ENCODE measurements around the gene DCLK2.
"Not testable (repeated sequence)": the region's sequence is repeated elsewhere in the genome, so short reads cannot be mapped to it uniquely, and the experiment has no call there.

GRCh38 chr4:150197256-150197655 lies 119.0 kb downstream of the DCLK2 start:
- TF ChIP-seq EGR1 (IDR thresholded peaks at IDR 0.05; ENCODE audit: low read depth); POLR2A (IDR thresholded peaks at IDR 0.05; ENCODE audit: borderline replicate concordance, extremely low read depth, insufficient read depth, insufficient read length); MAX (IDR thresholded peaks at IDR 0.05); CTCF (IDR thresholded peaks at IDR 0.05 in 2 of 3, conservative IDR thresholded peaks at IDR 0.05 in 1 of 3; ENCODE audit: borderline replicate concordance in 1 of 3, insufficient read depth in 1 of 3, low read depth in 2 of 3, low read length in 2 of 3); ZBTB33 (IDR thresholded peaks at IDR 0.05; ENCODE audit: extremely low read depth, insufficient replicate concordance, low read length); EZH2 (IDR thresholded peaks at IDR 0.05); TCF7L2 (IDR thresholded peaks at IDR 0.05; ENCODE audit: borderline replicate concordance, extremely low read depth, insufficient read depth, insufficient read length); ZFX (IDR thresholded peaks at IDR 0.05); YY1 (IDR thresholded peaks at IDR 0.05; ENCODE audit: extremely low read depth, insufficient replicate concordance, low read depth, low read length); CEBPB (IDR thresholded peaks at IDR 0.05; ENCODE audit: low read depth); ZNF274 (IDR thresholded peaks at IDR 0.05; ENCODE audit: low read depth, low read length); EZH2phosphoT487 (IDR thresholded peaks at IDR 0.05; ENCODE audit: borderline replicate concordance); JUND (IDR thresholded peaks at IDR 0.05); SRF (IDR thresholded peaks at IDR 0.05; ENCODE audit: low read depth): not testable (repeated sequence)

Measured in HCT116 (cell line).